Measurements from ENCODE around the gene DPEP1. TPM values are rescaled to one million over a fixed set of nuclear protein-coding genes. Genes with fewer than 3 reads are reported as not detected.
A peak's percentile ranks its signal among the peaks of the same experiment; 100 is the strongest.

Gene DPEP1
- total RNA-seq, 6 donors from 2014 or later: 1.2 to 2.7 (median 1.5) TPM; not detected in 3

- TF ChIP-seq POLR2AphosphoS5 (IDR thresholded peaks at IDR 0.05) (no peak), CTCF (IDR thresholded peaks at IDR 0.05) (no peak), EP300 (IDR thresholded peaks at IDR 0.05) (no peak), POLR2A (IDR thresholded peaks at IDR 0.05) (no peak)
- WGBS, 2 donors: 85 to 88% methylated on average over 7 to 16 of the region's 16 CpGs
- Histone ChIP-seq H3K9me3 (no peaks in the 10 kb centered on the region), H3K4me3 (no peak overlapping the region), H3K4me1 (peaks cover 0 to 14% (median 11%) of the 10 kb centered on the region in 4 donors), H3K27ac (no peak overlapping the region), H3K27me3 (no peaks in the 10 kb centered on the region), H3K36me3 (no peaks in the 10 kb centered on the region)
- DNase-seq: peak in 1 of 2 donors; percentile 70
- ATAC-seq (ENCODE audit: low FRiP score in 2 of 2): no peak
Observed at GRCh38 chr16:89604764-89605163, 8.7 kb upstream of the DPEP1 start.

- H3K27me3 ChIP-seq: no peaks in the 10 kb centered on the region
- 93% methylated on average over 31 of the region's 34 CpGs; no CpG with 5 or more reads in 1 of the 2 donors for WGBS, 2 donors
- TF ChIP-seq CTCF (IDR thresholded peaks at IDR 0.05) (no peak), POLR2AphosphoS5 (IDR thresholded peaks at IDR 0.05) (no peak), EP300 (IDR thresholded peaks at IDR 0.05) (no peak), POLR2A (IDR thresholded peaks at IDR 0.05) (no peak)
- peak in 1 of 2 donors; percentile 64 for DNase-seq
- ATAC-seq (ENCODE audit: low FRiP score in 2 of 2): no peak
- no peaks in the 10 kb centered on the region for H3K36me3 ChIP-seq
- H3K4me1 ChIP-seq: peaks cover 0 to 14% (median 11%) of the 10 kb centered on the region in 4 donors
- H3K9me3 ChIP-seq: no peaks in the 10 kb centered on the region
- no peak overlapping the region for H3K4me3 ChIP-seq
- H3K27ac ChIP-seq: no peak overlapping the region
Observed at GRCh38 chr16:89605186-89605970, 8.1 kb upstream of the DPEP1 start.

- no peak for ATAC-seq (ENCODE audit: low FRiP score in 2 of 2)
- 91 to 92% methylated on average over 8 to 9 of the region's 9 CpGs for WGBS, 2 donors
Observed at GRCh38 chr16:89606006-89606405, 7.4 kb upstream of the DPEP1 start.

GRCh38 chr16:89607453-89607852 lies 6.0 kb upstream of the DPEP1 start:
- no peak for DNase-seq
- no peak for ATAC-seq (ENCODE audit: low FRiP score in 2 of 2)
- H3K36me3 ChIP-seq: no peaks in the 10 kb centered on the region
- 78 to 81% methylated on average over 9 of the region's 9 CpGs for WGBS, 2 donors
- H3K9me3 ChIP-seq: no peaks in the 10 kb centered on the region
- H3K27ac ChIP-seq: no peak overlapping the region
- no peak overlapping the region for H3K4me3 ChIP-seq
- H3K4me1 ChIP-seq: peaks cover 0 to 7% (median 6%) of the 10 kb centered on the region in 4 donors
- no peaks in the 10 kb centered on the region for H3K27me3 ChIP-seq
- TF ChIP-seq POLR2AphosphoS5 (IDR thresholded peaks at IDR 0.05): no peak
- no peak for TF ChIP-seq EP300 (IDR thresholded peaks at IDR 0.05)
- no peak for TF ChIP-seq POLR2A (IDR thresholded peaks at IDR 0.05)
- no peak for TF ChIP-seq CTCF (IDR thresholded peaks at IDR 0.05)

More at GRCh38 chr16:89606006-89606405, 7.4 kb upstream of the DPEP1 start:
- peaks cover 0 to 14% (median 11%) of the 10 kb centered on the region in 4 donors for H3K4me1 ChIP-seq
- no peak overlapping the region for H3K4me3 ChIP-seq
- H3K27me3 ChIP-seq: no peaks in the 10 kb centered on the region
- no peaks in the 10 kb centered on the region for H3K36me3 ChIP-seq
- no peak for DNase-seq
- H3K9me3 ChIP-seq: no peaks in the 10 kb centered on the region
- H3K27ac ChIP-seq: no peak overlapping the region
- TF ChIP-seq POLR2AphosphoS5 (IDR thresholded peaks at IDR 0.05) (no peak), EP300 (IDR thresholded peaks at IDR 0.05) (no peak), POLR2A (IDR thresholded peaks at IDR 0.05) (no peak), CTCF (IDR thresholded peaks at IDR 0.05) (no peak)

Measured in upper lobe of left lung (tissue), 6 donors.